ENCODE results near the gene CNTN1.

GRCh38 chr12:40843495-40843894, 151.3 kb downstream of the CNTN1 start:
- TF ChIP-seq GATA2 (IDR thresholded peaks at IDR 0.05; ENCODE audit: low read depth, low read length): no peak
- peak; percentile 36; the same call in 1 of the 2 replicates for TF ChIP-seq GATA3 (IDR thresholded peaks at IDR 0.05; ENCODE audit: low read depth, low read length)

All from SH-SY5Y (cell line).